ENCODE measurements around the gene CD96. TPM values are rescaled to one million over a fixed set of nuclear protein-coding genes. Genes with fewer than 3 reads are reported as not detected.

Gene CD96
- total and polyA plus RNA-seq, 12 donors: 0.22 to 5.6 (median 0.90) TPM; not detected in 1

DNA sequence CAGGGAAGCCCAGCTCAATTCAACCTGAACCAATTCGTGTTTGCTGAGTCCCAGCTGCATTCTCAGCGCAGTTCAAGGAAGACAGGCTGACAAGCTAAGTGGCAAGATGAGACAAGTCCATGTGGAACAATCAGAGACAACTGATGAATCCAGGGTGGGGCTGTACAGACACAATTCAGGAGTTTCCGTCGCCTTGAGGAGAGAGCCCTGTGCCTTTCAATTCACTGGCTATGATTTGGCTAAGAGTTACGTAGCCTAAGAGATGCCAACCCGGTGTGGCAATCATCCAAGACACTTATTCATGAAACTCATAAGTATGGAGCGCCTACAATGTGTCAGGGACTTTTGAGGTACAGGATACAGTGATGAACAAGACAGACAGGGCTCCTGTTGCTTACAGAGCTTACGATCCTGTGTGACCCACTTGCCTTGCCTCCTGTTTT, 68.6 kb downstream of the CD96 start:
- no peak for TF ChIP-seq POLR2A (IDR thresholded peaks at IDR 0.05)
- TF ChIP-seq, protein P1, sequence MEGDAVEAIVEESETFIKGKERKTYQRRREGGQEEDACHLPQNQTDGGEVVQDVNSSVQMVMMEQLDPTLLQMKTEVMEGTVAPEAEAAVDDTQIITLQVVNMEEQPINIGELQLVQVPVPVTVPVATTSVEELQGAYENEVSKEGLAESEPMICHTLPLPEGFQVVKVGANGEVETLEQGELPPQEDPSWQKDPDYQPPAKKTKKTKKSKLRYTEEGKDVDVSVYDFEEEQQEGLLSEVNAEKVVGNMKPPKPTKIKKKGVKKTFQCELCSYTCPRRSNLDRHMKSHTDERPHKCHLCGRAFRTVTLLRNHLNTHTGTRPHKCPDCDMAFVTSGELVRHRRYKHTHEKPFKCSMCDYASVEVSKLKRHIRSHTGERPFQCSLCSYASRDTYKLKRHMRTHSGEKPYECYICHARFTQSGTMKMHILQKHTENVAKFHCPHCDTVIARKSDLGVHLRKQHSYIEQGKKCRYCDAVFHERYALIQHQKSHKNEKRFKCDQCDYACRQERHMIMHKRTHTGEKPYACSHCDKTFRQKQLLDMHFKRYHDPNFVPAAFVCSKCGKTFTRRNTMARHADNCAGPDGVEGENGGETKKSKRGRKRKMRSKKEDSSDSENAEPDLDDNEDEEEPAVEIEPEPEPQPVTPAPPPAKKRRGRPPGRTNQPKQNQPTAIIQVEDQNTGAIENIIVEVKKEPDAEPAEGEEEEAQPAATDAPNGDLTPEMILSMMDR (IDR thresholded peaks at IDR 0.05): no peak
- DNase-seq: no peak
- H3K36me3 ChIP-seq (replicated peaks in 1 of 2): no peaks in the 10 kb centered on the region
- no peak overlapping the region for H3K4me3 ChIP-seq
- 65 to 74% (median 73%) methylated on average over 7 to 8 of the region's 8 CpGs for WGBS, 4 donors
- no peak overlapping the region for H3K27ac ChIP-seq
- no peaks in the 10 kb centered on the region for H3K4me1 ChIP-seq (replicated peaks in 1 of 2)
- H3K27me3 ChIP-seq: no peaks in the 10 kb centered on the region
- intact Hi-C loops (cut with DNase I): no loop called here
- H3K9me3 ChIP-seq (replicated peaks in 1 of 3): no peaks in the 10 kb centered on the region

DNA sequence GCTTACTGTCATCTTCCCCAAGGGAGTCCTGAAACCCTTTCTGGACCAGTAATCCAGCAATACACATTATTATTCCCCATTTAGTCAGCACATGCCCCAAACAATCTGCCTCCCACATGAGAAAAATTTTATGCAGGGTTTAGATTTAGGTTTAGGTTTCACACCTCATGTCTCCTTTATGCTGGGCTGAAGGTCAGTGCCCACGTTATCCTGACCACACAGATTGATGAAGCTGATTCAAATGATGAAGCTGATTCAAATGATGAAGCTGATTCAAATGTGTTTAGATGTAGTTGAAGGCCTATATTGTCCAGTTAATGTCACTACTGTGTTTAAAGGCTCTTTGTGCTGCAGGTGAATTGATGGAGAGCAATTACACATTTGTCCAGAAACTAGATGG, 71.3 kb downstream of the CD96 start:
- DNase-seq: no peak
- H3K4me3 ChIP-seq: no peak overlapping the region
- no peaks in the 10 kb centered on the region for H3K9me3 ChIP-seq (replicated peaks in 1 of 3)
- TF ChIP-seq, protein P1 (IDR thresholded peaks at IDR 0.05): no peak
- no peak for TF ChIP-seq POLR2A (IDR thresholded peaks at IDR 0.05)
- H3K27me3 ChIP-seq: no peaks in the 10 kb centered on the region
- H3K36me3 ChIP-seq (replicated peaks in 1 of 2): no peaks in the 10 kb centered on the region
- H3K4me1 ChIP-seq (replicated peaks in 1 of 2): no peaks in the 10 kb centered on the region
- WGBS, 4 donors: 53 to 57% (median 55%) methylated on average over 1 of the region's 1 CpG
- no peak overlapping the region for H3K27ac ChIP-seq
- intact Hi-C loops (cut with DNase I): no loop called here

DNA sequence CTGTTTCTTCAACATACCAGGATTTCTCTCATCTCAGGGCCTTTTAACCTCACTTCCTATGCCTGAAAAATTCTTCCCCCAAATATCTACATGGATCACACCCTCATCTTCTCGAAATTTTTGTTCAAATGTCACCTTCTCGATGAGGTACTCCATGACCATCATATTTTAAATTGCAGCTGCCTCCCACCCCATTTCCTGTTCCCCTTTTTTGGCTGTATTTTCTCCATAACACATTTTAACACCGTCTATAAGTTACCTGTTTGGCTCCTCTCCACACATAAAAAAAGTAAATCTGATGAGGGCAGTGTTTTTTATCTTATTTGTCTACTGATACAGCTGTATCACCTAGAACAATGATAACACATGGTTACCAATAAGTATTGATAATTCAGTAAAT, 73.9 kb downstream of the CD96 start:
- WGBS, 4 donors: 50 to 59% (median 54%) methylated on average over 3 of the region's 3 CpGs
- TF ChIP-seq, protein P1 (IDR thresholded peaks at IDR 0.05): no peak
- no peak for TF ChIP-seq POLR2A (IDR thresholded peaks at IDR 0.05)

DNA sequence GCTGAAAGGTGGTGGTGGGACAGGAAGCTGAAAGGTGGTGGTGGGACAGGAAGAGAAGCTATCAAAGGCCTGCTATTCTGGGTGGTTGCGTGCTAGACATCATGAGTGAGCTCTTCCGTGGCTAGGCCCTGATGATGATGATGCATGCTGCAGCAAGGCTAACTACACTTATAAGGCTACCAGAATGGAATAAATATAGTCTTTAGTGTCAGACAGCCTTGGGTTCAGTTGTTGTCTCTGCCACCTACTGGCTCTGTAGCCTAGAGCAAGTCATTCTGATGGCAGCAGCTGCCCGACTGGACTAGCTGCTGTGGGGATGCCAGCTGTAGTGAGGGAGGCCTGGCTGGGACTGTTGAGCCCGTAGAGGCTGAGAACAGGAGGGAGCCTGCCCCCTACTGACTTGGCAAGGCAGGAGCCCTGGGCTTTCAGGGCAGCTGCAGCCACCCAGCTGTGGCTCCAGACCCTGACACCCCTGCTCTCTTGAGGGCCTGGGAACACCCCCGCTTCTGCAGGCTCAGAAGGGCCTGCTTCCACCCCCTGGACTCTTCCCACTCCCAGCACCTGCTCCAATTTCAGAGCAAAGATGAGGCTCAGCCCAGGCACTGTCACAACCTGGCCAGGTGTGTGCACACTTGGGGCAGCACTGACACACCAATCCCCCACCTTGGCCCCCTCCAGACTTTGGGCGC, 74.6 kb downstream of the CD96 start:
- intact Hi-C loops (cut with DNase I): no loop called here

More for the DNA sequence above, 73.9 kb downstream of the CD96 start:
- no peaks in the 10 kb centered on the region for H3K36me3 ChIP-seq (replicated peaks in 1 of 2)
- intact Hi-C loops (cut with DNase I): no loop called here
- H3K27ac ChIP-seq: no peak overlapping the region
- no peaks in the 10 kb centered on the region for H3K4me1 ChIP-seq (replicated peaks in 1 of 2)
- H3K9me3 ChIP-seq (replicated peaks in 1 of 3): no peaks in the 10 kb centered on the region
- DNase-seq: no peak
- H3K27me3 ChIP-seq: no peaks in the 10 kb centered on the region
- no peak overlapping the region for H3K4me3 ChIP-seq

More for the DNA sequence above, 74.6 kb downstream of the CD96 start:
- no peaks in the 10 kb centered on the region for H3K9me3 ChIP-seq (replicated peaks in 1 of 3)
- no peak for DNase-seq
- H3K4me1 ChIP-seq (replicated peaks in 1 of 2): no peaks in the 10 kb centered on the region
- TF ChIP-seq, protein P1 (IDR thresholded peaks at IDR 0.05): no peak
- TF ChIP-seq POLR2A (IDR thresholded peaks at IDR 0.05): no peak
- H3K4me3 ChIP-seq: no peak overlapping the region
- H3K27ac ChIP-seq: no peak overlapping the region
- no peaks in the 10 kb centered on the region for H3K36me3 ChIP-seq (replicated peaks in 1 of 2)
- no peaks in the 10 kb centered on the region for H3K27me3 ChIP-seq
- WGBS, 4 donors: 76 to 89% (median 85%) methylated on average over 4 to 6 of the region's 6 CpGs

Measured in adrenal gland (tissue), 12 donors.